Measurements from ENCODE around the gene NFE2L1. TPM values are rescaled to one million over a fixed set of nuclear protein-coding genes. Genes with fewer than 3 reads are reported as not detected.

The NFE2L1 gene
- total RNA-seq, result 78.8 and 104 TPM in 2 replicates

GRCh38 chr17:48047741-48048383, at the start of gene NFE2L1:
TSS of gene NFE2L1 (plus strand) at chr17:48048359. CDS start at chr17:48051119, 2,760 bp downstream.

GRCh38 chr17:48037036-48037837, 10.9 kb upstream of the NFE2L1 start, which contains the start of gene COPZ2:
TSS of gene COPZ2 (minus strand) at chr17:48037797. CDS start at chr17:48037777, 20 bp downstream.

GRCh38 chr17:48101012-48101720, 53.0 kb downstream of the NFE2L1 start, which contains the start of gene CBX1:
TSS of gene CBX1 (minus strand) at chr17:48101478. CDS start at chr17:48077004, 24,474 bp downstream.

GRCh38 chr17:48107137-48108055, 59.2 kb downstream of the NFE2L1 start, which contains the start of gene SNX11:
TSS of gene SNX11 (plus strand) at chr17:48107766. CDS start at chr17:48112044, 4,278 bp downstream.

Other genes with a start within 250 kb of the NFE2L1 start
- gene OSBPL7, start 226.6 kb upstream of the NFE2L1 start, total RNA-seq, result 12.0 and 16.6 TPM in 2 replicates
- 18.0 and 27.6 TPM in 2 replicates for gene MRPL10, start 216.8 kb upstream of the NFE2L1 start, total RNA-seq
- gene LRRC46, start 216.7 kb upstream of the NFE2L1 start, total RNA-seq, result not detected in 2 replicates
- gene SCRN2, start 207.1 kb upstream of the NFE2L1 start, total RNA-seq, result 49.8 and 56.3 TPM in 2 replicates
- gene SP6, start 197.2 kb upstream of the NFE2L1 start, total RNA-seq, result under 0.01 TPM in 2 replicates
- 0.32 and 2.1 TPM in 2 replicates for gene SP2, start 152.1 kb upstream of the NFE2L1 start, total RNA-seq
- gene PNPO, start 106.8 kb upstream of the NFE2L1 start, total RNA-seq, result 12.6 and 19.5 TPM in 2 replicates
- gene PRR15L, start 90.5 kb upstream of the NFE2L1 start, total RNA-seq, result not detected in 2 replicates
- gene CDK5RAP3, start 77.2 kb upstream of the NFE2L1 start, total RNA-seq, result 119 and 150 TPM in 2 replicates
- gene COPZ2, start 10.6 kb upstream of the NFE2L1 start, total RNA-seq, result 102 and 129 TPM in 2 replicates
- gene CBX1, start 53.1 kb downstream of the NFE2L1 start, total RNA-seq, result 30.5 and 35.9 TPM in 2 replicates
- 8.4 and 9.5 TPM in 2 replicates for gene SNX11, start 59.4 kb downstream of the NFE2L1 start, total RNA-seq

All from bronchial smooth muscle cell (primary cell).